Gastroesophageal sphincter (tissue), 4 donors: ENCODE data around the gene GPR137. TPM values are rescaled to one million over a fixed set of nuclear protein-coding genes. Genes with fewer than 3 reads are reported as not detected.

Experiments
- ATAC-seq: fragments of 150-250 bp; one replicate; pipeline ENCODE4 v1.9.1; 2016; ENCODE audit warnings: mild to moderate bottlenecking, moderate library complexity
- H3K27ac ChIP-seq, 4 donors: fragments of 200-600 bp; sonication (generic) in 3 of 4; 1 replicate in 3 of 4; 2 replicates in 1 of 4; pipeline ENCODE4 v1.5.1; 2016 to 2019
- H3K27me3 ChIP-seq: fragments of 200-600 bp; sonication (generic); one replicate; pipeline ENCODE4 v1.5.1; 2019
- H3K36me3 ChIP-seq, 2 donors: fragments of 200-600 bp; sonication (generic); one replicate each; pipeline ENCODE4 v1.5.1; 2019; ENCODE audit warnings: control low read depth in 1 of 2
- H3K4me1 ChIP-seq, 3 donors: fragments of 200-600 bp; sonication (generic); 1 replicate in 2 of 3; 2 replicates in 1 of 3; pipeline ENCODE4 v1.5.1; 2016 to 2019; ENCODE audit warnings: control low read depth in 2 of 3
- H3K4me3 ChIP-seq, 2 donors: fragments of 200-600 bp; sonication (generic); one replicate each; pipeline ENCODE4 v1.5.1; 2019; ENCODE audit warnings: mild to moderate bottlenecking in 1 of 2, moderate library complexity in 1 of 2
- H3K9me3 ChIP-seq, 3 donors: fragments of 200-600 bp; sonication (generic); one replicate each; pipeline ENCODE4 v1.5.1; 2017 to 2019; ENCODE audit warnings: control low read depth in 2 of 3
- CTCF ChIP-seq, 4 experiments: fragments of 200-600 bp in 2 of 4; fragments of 450-650 bp in 2 of 4; sonication (generic) in 1 of 4; IDR thresholded peaks; one replicate each; pipeline ENCODE4 v1.5.1; 2017 to 2019; ENCODE audit warnings: antibody characterized with exemption in 4 of 4, mild to moderate bottlenecking in 2 of 4, moderate library complexity in 2 of 4
- EP300 ChIP-seq: sonication (generic); formaldehyde crosslinking; IDR thresholded peaks from one replicate; pipeline ENCODE4 v1.6.1; 2017; ENCODE audit warnings: antibody characterized with exemption, mild to moderate bottlenecking
- POLR2A ChIP-seq, 2 donors: fragments of 450-650 bp; IDR thresholded peaks; one replicate each; pipeline ENCODE4 v1.6.1; 2017; ENCODE audit warnings: antibody characterized with exemption in 2 of 2, mild to moderate bottlenecking in 2 of 2, moderate library complexity in 1 of 2
- POLR2AphosphoS5 ChIP-seq: sonication (generic); formaldehyde crosslinking; IDR thresholded peaks from one replicate; pipeline ENCODE4 v1.6.1; 2017; ENCODE audit warnings: antibody characterized with exemption
- WGBS, 2 donors: methylation state at CpG; one replicate each; pipeline ENCODE4 v1.1.5; 2018; ENCODE audit warnings: low coverage in 1 of 2; 5-methylcytosine and 5-hydroxymethylcytosine counted together
- total RNA-seq, 4 donors: library from RNA; depleted of rRNA; stranded (reverse); fragments of >200 nt; gene quantifications; one replicate each; pipeline ENCODE4 v1.1.0, GENCODE V29; 2016

GPR137 gene
- total RNA-seq, 4 donors from 2014 or later, result 14.0 to 37.1 (median 27.6) TPM

GRCh38 chr11:64253481-64253880 lies 32.2 kb upstream of the GPR137 start:
- no peaks in the 10 kb centered on the region for H3K27me3 ChIP-seq
- H3K4me1 ChIP-seq, result peaks cover 0 to 41% (median 25%) of the 10 kb centered on the region in 3 donors
- H3K9me3 ChIP-seq, result no peaks in the 10 kb centered on the region
- H3K27ac ChIP-seq, result no peak overlapping the region
- no CpG with 5 or more reads among the region's 5 CpGs for WGBS, 2 donors
- H3K4me3 ChIP-seq, result no peak overlapping the region
- H3K36me3 ChIP-seq, result peaks cover 0 to 44% of the 10 kb centered on the region in 2 donors
- no peak for ATAC-seq
- TF ChIP-seq POLR2A (IDR thresholded peaks at IDR 0.05), result no peak
- TF ChIP-seq CTCF (IDR thresholded peaks at IDR 0.05), result no peak
- TF ChIP-seq POLR2AphosphoS5, result no peak
- TF ChIP-seq EP300, result no peak

- Histone ChIP-seq H3K9me3 (no peaks in the 10 kb centered on the region), H3K36me3 (peaks cover 0 to 52% of the 10 kb centered on the region in 2 donors), H3K4me3 (no peak overlapping the region), H3K27me3 (no peaks in the 10 kb centered on the region), H3K4me1 (peaks cover 0 to 41% (median 25%) of the 10 kb centered on the region in 3 donors), H3K27ac (no peak overlapping the region)
- no peak for ATAC-seq
- 80% methylated on average over 1 of the region's 7 CpGs; no CpG with 5 or more reads in 1 of the 2 donors for WGBS, 2 donors
- TF ChIP-seq CTCF (IDR thresholded peaks at IDR 0.05) (no peak), POLR2AphosphoS5 (no peak), POLR2A (IDR thresholded peaks at IDR 0.05) (no peak), EP300 (no peak)
Measured at GRCh38 chr11:64254326-64254725, 31.3 kb upstream of the GPR137 start.

- Histone ChIP-seq H3K4me3 (no peak overlapping the region), H3K4me1 (peaks cover 0 to 38% (median 24%) of the 10 kb centered on the region in 3 donors), H3K36me3 (peaks cover 0 to 63% of the 10 kb centered on the region in 2 donors), H3K9me3 (no peaks in the 10 kb centered on the region), H3K27ac (no peak overlapping the region), H3K27me3 (no peaks in the 10 kb centered on the region)
- WGBS, 2 donors, result 80% methylated on average over 14 of the region's 35 CpGs; no CpG with 5 or more reads in 1 of the 2 donors
- no peak for ATAC-seq
- TF ChIP-seq POLR2A (IDR thresholded peaks at IDR 0.05), result no peak
- TF ChIP-seq POLR2AphosphoS5, result no peak
- TF ChIP-seq CTCF (IDR thresholded peaks at IDR 0.05), result no peak
- TF ChIP-seq EP300, result no peak
Measured at GRCh38 chr11:64255135-64256128, 30.2 kb upstream of the GPR137 start.

- no peak for TF ChIP-seq EP300
- TF ChIP-seq POLR2AphosphoS5, result no peak
- no peak for TF ChIP-seq CTCF (IDR thresholded peaks at IDR 0.05)
- TF ChIP-seq POLR2A (IDR thresholded peaks at IDR 0.05), result no peak
- H3K9me3 ChIP-seq, result no peaks in the 10 kb centered on the region
- no peak overlapping the region for H3K4me3 ChIP-seq
- peaks cover 0 to 70% of the 10 kb centered on the region in 2 donors for H3K36me3 ChIP-seq
- no peak for ATAC-seq
- no CpG with 5 or more reads among the region's 15 CpGs for WGBS, 2 donors
- H3K27ac ChIP-seq, result no peak overlapping the region
- peaks cover 0 to 30% (median 18%) of the 10 kb centered on the region in 3 donors for H3K4me1 ChIP-seq
- no peaks in the 10 kb centered on the region for H3K27me3 ChIP-seq
Measured at GRCh38 chr11:64256300-64256699, 29.3 kb upstream of the GPR137 start.
